ENCODE results near the gene CRISPLD2. TPM values are rescaled to one million over a fixed set of nuclear protein-coding genes. Genes with fewer than 3 reads are reported as not detected.

CRISPLD2 gene
- total and polyA plus RNA-seq, 9 of the 15 experiments (the other 6 are each of a cell fraction or from before 2014, with no cell fraction given) = 0.03 to 0.24 (median 0.04) TPM; not detected in 4

DNA sequence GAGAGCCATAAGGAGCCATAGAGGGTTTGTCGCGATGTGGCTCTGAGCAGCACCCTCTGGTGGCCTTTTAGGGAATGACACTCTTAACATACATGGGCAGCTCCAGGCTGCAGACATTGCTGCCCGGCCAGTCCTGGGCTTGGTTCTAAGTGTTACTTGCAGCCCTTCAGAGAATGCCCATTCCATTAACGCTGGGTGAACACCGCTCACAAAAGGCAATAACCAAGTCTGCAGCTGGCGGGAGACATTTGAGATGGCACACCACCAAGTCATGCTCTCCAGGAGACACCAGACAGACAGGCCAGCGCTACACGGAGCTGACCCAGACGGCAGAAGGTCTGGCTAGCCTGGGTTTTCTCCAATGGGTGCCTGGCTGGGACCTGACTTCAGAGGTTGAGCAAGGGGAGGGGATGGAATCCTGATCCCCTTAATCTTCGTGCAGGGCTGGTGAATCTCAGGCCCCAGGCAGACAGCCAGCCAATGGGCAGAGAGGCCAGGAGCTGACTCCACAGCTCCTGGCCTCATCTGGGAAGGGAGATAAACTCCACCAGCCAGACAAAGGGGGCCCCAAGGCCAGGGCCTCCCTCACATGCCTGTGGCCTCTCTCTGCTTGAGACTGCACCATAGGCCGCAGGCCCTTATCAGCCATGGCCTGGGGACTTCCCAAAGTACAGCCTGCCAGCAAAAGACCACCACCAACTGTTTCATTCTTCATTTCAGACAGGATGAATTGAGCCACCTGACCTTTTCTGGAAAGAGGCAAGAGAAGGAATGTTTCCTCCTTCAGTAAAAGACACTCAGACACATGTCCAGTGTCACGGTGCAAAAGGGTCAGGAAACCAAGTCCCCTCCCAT is 132.8 kb downstream of the CRISPLD2 start (continued):
- TF ChIP-seq SMARCA5 (IDR thresholded peaks at IDR 0.05) (peak; percentile 94), KDM2B (CRISPR knock-in tag; IDR thresholded peaks at IDR 0.05) (no peak), ZNF699 (CRISPR knock-in tag; IDR thresholded peaks at IDR 0.05; ENCODE audit: insufficient replicate concordance) (no peak), NEUROD1 (IDR thresholded peaks at IDR 0.05; ENCODE audit: borderline replicate concordance, low read depth, low read length, partially characterized antibody) (peak; percentile 86), HIVEP1 (CRISPR knock-in tag; IDR thresholded peaks at IDR 0.05) (peak; percentile 68; the same call in 1 of the 2 replicates)
- TF ChIP-seq, protein P1, sequence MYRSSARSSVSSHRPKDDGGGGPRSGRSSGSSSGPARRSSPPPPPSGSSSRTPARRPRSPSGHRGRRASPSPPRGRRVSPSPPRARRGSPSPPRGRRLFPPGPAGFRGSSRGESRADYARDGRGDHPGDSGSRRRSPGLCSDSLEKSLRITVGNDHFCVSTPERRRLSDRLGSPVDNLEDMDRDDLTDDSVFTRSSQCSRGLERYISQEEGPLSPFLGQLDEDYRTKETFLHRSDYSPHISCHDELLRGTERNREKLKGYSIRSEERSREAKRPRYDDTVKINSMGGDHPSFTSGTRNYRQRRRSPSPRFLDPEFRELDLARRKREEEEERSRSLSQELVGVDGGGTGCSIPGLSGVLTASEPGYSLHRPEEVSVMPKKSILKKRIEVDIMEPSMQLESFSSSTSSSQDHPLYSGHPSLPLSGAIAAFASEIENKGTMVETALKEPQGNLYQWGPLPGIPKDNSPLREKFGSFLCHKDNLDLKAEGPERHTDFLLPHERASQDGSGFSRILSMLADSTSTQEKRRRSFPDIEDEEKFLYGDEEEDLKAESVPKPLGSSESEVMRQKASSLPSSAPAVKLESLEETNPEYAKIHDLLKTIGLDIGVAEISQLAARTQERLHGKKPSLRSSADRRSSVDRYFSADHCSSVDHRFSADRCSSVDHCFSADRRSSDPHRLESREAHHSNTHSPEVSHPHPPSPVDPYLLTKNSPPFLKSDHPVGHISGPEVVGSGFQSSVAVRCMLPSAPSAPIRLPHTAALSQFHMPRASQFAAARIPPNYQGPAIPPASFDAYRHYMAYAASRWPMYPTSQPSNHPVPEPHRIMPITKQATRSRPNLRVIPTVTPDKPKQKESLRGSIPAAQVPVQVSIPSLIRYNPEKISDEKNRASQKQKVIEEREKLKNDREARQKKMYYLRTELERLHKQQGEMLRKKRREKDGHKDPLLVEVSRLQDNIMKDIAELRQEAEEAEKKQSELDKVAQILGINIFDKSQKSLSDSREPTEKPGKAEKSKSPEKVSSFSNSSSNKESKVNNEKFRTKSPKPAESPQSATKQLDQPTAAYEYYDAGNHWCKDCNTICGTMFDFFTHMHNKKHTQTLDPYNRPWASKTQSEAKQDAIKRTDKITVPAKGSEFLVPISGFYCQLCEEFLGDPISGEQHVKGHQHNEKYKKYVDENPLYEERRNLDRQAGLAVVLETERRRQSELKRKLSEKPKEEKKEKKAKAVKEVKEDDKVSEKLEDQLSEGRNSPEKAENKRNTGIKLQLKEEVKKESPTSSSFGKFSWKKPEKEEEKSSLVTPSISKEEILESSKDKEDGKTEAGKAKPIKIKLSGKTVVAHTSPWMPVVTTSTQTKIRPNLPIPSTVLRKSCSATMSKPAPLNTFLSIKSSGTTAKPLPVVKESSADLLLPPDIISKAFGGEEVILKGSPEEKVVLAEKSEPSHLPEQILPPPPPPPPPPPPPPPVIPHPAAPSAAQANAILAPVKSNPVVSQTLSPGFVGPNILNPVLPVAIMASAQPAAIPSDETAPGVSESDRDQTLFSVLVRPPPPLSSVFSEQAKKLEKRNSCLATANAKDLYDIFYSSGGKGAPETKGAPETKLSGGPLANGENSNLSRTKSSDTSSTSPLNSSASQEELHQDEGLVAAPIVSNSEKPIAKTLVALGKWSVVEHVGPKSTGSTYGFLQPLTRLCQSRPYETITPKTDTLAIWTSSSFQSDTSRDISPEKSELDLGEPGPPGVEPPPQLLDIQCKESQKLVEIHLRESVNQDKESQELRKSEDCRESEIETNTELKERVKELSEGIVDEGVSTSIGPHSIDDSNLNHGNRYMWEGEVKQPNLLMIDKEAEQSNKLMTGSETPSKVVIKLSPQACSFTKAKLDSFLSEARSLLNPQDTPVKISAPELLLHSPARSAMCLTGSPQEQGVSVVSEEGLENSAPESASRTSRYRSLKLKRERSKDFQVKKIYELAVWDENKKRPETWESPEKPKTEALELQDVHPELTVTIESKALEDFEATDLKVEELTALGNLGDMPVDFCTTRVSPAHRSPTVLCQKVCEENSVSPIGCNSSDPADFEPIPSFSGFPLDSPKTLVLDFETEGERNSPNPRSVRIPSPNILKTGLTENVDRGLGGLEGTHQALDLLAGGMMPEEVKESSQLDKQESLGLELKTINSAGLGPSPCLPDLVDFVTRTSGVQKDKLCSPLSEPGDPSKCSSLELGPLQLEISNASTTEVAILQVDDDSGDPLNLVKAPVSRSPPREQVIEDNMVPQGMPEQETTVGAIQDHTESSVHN (IDR thresholded peaks at IDR 0.05; ENCODE audit: borderline replicate concordance in 1 of 2, low read depth in 1 of 2) = 0 out of 4 replicates have a peak, but pooled peaks of 1 of the 2 experiments have one; percentile 18
- TF ChIP-seq, protein P2, sequence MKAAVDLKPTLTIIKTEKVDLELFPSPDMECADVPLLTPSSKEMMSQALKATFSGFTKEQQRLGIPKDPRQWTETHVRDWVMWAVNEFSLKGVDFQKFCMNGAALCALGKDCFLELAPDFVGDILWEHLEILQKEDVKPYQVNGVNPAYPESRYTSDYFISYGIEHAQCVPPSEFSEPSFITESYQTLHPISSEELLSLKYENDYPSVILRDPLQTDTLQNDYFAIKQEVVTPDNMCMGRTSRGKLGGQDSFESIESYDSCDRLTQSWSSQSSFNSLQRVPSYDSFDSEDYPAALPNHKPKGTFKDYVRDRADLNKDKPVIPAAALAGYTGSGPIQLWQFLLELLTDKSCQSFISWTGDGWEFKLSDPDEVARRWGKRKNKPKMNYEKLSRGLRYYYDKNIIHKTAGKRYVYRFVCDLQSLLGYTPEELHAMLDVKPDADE (conservative IDR thresholded peaks at IDR 0.05; ENCODE audit: control insufficient read depth, low read depth, low read length) = peak; percentile 78
- TF ChIP-seq, protein P3, sequence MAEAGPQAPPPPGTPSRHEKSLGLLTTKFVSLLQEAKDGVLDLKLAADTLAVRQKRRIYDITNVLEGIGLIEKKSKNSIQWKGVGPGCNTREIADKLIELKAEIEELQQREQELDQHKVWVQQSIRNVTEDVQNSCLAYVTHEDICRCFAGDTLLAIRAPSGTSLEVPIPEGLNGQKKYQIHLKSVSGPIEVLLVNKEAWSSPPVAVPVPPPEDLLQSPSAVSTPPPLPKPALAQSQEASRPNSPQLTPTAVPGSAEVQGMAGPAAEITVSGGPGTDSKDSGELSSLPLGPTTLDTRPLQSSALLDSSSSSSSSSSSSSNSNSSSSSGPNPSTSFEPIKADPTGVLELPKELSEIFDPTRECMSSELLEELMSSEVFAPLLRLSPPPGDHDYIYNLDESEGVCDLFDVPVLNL (CRISPR knock-in tag; IDR thresholded peaks at IDR 0.05; ENCODE audit: low read depth) = no peak
- TF ChIP-seq, protein P4, sequence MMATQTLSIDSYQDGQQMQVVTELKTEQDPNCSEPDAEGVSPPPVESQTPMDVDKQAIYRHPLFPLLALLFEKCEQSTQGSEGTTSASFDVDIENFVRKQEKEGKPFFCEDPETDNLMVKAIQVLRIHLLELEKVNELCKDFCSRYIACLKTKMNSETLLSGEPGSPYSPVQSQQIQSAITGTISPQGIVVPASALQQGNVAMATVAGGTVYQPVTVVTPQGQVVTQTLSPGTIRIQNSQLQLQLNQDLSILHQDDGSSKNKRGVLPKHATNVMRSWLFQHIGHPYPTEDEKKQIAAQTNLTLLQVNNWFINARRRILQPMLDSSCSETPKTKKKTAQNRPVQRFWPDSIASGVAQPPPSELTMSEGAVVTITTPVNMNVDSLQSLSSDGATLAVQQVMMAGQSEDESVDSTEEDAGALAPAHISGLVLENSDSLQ (IDR thresholded peaks at IDR 0.05) = peak; percentile 68
